DMS79 treated with DMSO at 0.1 percent for 48 hours (cell line): ENCODE measurements around the gene GRIN2D.
"Not testable (repeated sequence)": the region's sequence is repeated elsewhere in the genome, so short reads cannot be mapped to it uniquely, and the experiment has no call there.

Source experiments
- DNase-seq: peaks from one replicate; lab custom pipeline; 2025; lab: John Stamatoyannopoulos, UW

GRIN2D gene

DNA sequence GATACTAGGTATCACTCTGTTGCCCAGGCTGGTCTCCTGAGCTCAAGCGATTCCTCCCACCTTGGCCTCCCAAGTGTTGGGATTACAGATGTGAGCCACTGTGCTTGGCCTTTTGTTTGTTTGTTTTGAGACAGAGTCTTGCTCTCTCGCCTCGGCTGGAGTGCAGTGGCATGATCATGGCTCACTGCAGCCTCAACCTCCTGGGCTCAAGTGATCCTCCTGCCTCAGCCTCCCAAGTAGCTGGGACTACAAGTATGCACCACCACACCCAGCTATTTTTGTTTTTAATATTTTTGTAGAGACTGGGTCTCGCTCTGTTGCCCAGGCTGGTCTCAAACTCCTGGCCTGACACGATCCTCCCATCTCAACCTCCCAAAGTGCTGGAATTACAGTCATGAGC is 21.7 kb upstream of the GRIN2D start:
- DNase-seq = not testable (repeated sequence)

DNA sequence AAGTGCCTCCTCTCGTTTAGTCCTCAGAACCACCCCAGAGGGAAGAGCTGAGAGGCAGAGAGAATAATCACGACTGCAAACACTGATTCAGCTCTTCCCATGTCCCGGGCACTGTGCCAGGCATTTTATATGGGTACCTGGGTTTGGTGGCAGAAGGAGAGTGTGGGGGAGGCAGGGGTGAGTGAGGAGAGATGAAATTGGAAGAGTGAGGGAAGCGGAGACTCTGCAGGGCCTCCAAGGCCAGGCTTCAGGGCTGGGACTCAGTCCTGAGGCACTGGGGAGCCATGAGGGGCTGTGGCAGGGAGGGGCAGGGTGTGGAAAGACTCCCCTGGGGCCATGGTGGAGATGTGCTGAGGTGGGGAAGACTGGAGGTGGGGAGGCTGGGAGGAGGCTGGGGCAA is 20.6 kb upstream of the GRIN2D start:
- DNase-seq = peak; percentile 95

DNA sequence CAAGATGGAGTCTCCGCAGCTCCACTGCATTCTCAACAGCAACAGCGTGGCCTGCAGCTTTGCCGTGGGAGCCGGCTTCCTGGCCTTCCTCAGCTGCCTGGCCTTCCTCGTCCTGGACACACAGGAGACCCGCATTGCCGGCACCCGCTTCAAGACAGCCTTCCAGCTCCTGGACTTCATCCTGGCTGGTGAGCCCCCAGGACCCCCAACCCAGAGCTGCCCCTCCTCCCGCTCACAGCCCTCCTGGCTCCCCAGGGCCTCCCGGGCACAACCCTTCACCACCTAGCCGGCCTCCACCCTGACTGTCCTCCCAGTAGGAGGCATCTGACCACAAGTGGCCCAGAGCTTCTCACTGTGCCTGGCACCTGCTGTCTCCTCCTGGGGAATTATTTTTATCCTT is 19.9 kb upstream of the GRIN2D start:
- DNase-seq = no peak

DNA sequence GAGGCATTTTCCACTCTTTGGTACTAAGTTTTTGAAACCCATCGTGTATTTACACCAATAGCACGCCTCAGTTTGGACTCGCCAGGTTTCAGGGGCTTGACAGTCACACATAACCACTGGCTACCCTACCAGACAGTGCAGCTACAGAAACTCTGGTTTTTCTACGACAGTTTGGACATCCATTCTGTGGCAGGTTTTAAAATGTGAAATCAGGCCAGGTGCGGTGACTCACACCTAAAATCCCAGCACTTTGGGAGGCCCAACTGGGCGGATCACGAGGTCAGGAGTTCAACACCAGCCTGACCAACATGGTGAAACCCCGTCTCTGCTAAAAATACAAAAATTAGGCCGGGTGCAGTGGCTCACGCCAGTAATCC is 15.3 kb upstream of the GRIN2D start:
- DNase-seq = no peak

DNA sequence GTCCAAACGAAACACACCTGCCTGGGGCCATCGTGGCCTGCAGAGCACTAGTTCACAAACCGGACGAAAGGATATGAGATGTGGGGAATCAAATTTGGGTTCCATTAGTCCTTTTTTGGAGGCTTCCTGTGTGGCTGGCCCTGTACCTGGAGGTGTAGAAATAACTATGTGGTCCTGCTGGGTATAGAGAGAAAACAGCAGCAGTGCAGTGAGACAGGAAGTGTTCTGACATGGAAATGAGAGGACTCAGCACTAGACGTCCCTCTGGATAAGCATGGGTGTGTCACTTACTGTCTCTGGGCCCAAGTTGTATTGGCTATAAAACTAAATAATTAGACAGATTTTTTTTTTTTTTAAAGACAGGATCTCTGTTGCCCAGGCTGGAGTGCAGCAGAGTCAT is 14.4 kb upstream of the GRIN2D start:
- DNase-seq = no peak

DNA sequence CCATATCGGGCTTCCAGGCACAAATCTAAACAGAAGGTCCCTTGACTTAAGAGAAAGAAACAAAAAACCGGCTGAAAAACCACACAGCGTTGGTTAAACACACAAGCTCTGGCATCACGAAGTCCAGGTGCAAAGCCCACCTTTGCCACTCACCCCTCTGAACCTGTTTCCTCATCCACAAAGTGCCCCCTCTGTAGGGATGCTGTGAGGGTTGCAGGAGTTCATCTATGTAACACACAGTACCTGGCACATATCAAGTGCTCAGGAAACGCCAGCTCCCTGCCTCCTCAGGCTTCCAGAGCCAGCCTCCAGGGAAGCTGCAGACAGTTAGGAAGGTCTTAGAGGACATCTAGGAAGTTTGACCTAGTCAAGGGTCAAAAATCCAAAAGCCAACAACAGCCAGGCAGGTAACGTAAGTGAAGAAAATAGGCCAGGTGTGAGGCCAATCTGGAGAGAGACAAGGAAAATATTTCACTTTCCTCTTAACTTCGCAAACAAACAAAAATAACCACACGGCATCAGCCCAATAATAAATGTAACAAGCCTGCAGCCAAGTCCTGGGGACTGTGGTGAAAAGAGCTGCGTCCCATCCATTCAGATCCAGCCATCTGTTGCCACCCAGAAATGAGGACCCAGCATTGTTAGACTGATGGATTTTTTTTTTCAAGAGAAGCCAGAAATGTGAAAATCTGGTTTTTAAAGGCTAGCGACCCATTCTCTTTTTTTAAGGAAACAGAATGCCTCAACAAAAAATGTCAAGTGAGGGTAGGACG is 12.1 kb upstream of the GRIN2D start:
- no peak for DNase-seq

DNA sequence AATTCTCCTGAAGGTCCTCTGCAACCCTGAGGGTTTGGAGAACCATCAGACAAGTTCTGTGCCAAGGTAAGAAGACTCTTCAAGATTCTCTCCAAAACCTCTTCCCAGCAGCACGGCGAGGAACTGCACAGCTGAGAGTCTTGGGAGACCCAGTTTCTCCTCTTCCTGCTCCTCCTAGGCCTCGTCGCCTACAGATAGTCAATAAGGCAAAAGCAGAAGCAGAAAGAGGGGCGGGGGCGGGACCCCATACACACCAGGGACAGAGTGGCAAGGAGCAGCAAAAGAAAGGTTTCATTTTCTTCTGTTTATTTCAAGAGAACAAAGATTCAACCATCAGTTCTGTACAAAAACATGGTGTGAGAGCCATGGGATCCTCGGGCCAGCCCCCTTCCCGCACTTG is 11.2 kb upstream of the GRIN2D start:
- DNase-seq = no peak

DNA sequence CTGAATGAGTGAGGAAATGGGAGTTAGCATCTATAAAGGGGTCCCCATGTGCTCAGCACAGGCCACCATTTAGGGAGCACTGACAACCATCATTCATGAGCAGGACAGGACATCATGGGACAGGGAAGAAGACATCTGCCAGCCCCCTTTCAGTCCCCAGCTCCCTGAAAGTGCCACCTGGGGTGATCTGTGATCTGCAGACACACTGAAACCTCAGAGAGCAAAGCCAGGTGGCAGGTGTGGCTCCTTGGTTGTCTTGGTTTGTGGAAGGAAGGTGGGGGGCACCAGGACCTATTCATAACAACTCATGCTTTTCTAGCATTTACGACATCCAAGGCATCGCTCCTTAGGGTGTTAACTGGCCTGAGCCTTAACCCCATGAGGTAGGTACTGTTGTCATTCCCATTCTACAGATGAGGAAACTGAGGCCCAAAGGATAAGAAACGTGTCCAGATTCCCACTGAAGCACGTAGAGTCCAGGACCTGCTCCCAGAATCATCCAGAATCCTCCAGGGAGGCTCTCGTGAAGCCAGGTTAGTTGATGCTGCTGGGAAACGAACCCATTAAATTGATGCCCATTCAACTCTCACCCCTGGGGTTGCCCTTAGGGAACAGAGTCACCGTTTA is 7.9 kb upstream of the GRIN2D start:
- DNase-seq = no peak

DNA sequence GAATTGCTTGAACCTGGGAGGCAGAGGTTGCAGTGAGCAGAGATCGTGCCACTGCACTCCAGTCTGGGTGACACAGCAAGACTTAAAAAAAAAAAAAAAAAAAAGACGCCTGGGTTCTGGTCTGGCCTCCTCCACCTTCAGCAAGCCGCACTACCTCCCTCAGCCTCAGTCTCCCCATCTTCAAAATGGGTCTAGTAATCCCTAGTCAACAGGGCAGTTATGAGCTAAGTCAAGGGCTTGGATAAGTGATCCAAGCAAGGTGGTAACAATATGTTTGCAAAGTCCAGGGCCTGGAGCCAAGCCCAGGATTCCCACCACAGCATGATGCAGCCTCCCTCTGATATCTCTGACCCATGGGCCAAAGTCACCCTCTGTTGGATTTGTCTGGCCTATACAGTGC is 6.5 kb upstream of the GRIN2D start:
- DNase-seq = no peak

DNA sequence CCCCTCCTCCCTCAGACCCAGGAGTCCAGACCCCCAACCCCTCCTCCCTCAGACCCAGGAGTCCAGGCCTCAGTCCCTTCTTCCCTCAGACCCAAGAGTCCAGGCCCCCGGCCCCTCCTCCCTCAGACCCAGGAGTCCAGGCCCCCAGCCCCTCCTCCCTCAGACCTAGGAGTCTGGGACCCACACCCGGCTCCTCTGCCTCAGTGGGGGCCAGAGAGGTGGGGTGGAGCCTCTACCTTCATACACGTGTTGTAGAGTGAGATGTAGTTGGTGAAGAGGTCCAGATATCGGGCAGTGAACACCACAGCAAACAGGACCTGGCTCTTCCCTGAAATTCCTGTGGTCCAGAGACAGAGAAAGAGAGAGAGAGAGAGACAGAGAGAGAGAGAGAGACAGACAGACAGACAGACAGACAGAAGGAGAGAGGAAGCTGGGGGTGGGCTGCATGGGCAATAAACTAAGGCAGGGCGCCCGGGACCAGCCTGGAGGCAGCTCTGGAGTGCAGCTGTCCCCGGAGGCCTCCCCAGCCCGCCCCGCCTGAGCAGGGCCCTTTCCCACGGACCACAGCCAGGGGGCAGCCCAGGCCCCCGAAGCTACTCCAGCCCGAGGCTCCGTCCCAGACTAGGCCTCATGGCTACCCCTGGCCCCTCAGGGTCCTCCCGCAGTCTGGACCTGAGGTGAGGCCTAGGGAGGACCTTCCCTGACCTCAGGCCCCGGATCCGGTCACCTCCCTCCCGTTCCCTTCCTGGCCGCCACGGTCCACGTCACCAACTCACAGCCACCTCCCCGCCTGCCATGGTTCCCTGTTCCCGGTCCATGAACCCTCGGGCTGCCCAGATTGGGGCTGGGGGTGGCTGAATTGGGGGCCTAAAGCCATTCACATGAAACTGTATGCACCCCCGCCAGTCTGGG is 3.0 kb upstream of the GRIN2D start:
- DNase-seq = peak; percentile 43

DNA sequence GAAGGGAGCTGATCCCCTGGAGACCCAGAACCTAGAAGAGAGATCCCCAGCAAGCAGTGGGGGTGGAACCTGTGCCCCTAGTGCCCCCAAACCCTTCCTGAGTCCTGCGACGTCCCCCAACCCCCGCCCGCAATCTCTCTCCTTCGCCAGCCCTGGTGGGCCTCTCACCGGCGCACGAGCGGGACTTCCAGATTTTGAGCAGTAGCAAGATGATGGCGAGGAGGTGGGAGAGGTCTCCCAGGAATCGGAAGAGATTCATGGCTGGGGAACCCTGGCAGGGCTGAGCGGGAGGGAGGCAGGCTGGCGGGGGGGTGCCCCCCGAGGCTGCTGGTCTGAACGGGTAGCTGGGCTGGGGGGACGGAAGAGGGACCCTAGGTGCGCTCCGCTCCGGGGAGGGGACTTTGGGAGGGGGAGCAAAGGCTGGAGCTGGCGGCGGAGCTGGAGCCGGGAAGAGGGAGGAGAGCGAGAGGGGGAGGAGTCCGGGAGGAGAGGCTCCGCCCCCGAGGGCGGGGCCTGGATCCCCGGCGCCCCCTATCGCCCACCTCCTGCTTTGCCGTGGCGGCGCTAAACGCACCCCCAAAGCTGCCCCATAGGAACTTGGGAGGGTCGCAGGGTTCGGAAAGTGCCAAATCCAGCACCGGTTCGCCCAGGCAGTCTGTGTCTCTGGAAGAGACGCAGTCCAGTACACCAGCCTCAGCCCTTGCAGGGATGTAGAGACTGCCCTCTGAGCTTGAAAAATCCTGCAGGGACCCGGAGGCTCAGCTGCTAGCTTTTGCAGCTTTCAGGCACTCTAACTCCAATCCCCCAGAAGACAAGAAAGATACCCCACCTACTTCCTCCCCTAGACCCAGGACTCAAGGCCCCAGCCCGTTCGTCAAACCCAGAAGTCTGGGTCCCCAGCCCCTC is 2.1 kb upstream of the GRIN2D start, which contains the start of gene KDELR1:
KDELR1 (minus strand) TSS at position 452 of the 906 bp plus-strand sequence; CDS start at position 259, 193 bp downstream.
- peak; percentile 65 for DNase-seq

DNA sequence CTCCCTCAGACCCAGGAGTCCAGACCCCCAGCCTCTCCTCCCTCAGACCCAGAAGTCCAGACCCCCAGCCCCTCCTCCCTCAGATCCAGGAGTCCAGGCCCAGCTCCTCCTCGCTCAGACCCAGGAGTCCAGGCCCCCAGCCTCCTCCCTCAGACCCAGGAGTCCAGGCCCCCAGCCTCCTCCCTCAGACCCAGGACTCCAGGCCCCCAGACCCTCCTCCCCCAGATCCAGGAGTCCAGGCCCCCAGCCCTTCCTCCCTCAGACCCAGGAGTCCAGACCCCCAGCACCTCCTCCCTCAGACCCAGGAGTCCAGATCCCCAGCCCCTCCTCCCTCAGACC is 1.5 kb upstream of the GRIN2D start:
- DNase-seq = not testable (repeated sequence)

DNA sequence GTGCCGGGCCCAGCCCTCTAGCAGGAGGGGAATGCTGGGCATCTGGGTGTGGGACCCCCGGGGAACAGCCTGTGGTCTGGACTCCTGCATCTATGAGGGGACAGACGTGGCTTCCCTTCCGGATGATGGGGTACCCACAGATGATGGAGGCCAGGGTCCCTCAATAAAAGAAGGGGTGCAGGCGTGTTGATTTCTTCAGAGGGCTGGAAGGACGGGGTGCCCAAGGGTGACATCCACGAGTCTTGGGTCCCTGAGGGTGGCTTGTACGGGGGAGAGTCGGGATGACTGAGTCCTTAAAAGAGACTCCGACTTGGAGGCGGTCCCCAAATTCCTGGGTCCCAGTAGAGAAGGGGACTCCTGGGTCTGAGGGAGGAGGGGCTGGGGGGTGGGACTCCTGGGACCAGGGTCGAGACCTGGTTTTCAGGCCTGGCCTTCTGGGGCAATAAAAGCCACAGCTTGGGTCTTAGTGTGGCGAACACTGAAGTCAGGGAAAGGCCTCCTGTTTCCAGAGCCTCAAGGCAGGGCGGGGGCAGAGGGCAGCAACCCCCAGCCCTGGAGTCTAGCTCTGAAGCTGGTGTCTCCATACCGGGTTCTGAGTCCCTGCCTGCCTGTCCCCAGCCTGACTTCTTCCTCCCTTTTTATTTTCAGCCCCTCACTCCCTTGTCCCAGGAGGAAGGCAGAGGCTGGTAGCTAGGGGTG is 459 bp upstream of the GRIN2D start:
- no peak for DNase-seq

DNA sequence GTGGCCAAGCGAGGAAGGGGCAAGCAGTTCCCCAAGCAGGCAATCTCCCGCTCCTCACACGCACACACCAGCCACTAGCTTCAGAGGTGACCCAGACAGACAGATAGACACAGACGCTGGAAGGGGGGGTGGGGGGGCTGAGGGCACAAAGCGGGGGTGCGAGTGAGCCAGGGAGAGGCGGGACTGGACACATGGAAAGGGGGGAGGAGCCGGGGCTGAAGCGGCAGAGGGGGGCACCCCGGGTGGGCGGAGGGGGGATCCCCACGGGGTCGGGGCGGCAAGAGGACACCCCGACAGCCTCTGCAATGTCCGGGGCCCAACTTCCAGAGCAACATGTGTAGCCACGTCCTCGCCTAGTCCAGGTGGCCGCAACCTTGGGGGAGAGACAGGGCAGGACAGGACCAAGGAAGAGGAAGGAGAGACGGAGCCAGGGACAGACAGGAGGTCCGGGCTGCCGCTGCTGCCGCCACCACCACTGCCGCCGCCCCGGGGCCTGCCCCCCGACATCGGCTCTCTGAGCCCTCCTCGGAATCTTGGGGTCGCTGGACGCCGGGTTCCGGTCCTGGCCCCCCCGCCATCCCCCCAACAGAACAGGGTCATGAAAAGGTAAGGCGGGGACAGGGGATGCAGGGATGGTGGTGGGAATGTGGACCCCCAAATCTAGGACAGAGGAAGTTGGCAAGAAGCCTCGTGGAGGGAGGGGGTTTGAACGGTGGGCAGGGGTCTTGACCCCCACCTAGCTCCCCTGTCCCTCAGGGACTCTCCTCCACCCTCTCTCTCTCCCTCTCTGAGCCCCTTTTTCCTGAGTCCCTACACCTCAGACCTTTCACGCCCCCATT is 1.1 kb downstream of the GRIN2D start:
- DNase-seq = no peak

DNA sequence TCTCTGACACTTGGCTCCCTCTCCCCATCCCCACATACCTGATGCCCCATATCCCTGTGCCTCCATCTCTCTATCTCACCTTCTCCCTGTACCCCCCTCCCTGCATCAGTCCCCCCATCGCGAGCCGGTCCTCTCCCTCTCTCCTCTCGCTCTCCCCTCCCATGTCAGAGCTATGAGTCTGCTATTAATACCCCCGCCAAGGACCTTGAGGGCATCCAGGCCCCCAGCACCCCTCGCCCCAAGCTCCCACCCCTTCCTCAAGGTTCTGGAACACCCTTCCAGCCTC is 1.6 kb downstream of the GRIN2D start:
- DNase-seq = no peak

DNA sequence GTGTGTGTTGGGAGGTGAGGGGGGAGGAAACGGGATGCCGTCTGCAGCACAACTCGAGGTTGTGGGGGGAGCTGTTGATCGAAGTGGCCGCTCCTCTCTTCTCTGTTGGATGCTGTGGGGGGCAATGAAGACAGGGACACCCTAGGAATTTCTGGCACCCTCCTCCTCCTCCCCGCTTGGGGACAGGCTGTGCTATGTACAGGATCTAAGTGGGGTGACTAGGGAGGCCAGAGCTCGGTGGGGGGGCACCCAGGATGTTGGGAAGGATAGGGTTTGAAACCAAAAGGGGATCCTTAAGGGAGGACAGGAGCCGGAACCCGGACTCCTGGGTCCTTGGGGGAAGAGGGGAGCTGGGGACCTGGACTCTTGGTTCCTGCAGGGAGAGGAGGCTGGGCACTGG is 2.0 kb downstream of the GRIN2D start:
- DNase-seq = no peak

DNA sequence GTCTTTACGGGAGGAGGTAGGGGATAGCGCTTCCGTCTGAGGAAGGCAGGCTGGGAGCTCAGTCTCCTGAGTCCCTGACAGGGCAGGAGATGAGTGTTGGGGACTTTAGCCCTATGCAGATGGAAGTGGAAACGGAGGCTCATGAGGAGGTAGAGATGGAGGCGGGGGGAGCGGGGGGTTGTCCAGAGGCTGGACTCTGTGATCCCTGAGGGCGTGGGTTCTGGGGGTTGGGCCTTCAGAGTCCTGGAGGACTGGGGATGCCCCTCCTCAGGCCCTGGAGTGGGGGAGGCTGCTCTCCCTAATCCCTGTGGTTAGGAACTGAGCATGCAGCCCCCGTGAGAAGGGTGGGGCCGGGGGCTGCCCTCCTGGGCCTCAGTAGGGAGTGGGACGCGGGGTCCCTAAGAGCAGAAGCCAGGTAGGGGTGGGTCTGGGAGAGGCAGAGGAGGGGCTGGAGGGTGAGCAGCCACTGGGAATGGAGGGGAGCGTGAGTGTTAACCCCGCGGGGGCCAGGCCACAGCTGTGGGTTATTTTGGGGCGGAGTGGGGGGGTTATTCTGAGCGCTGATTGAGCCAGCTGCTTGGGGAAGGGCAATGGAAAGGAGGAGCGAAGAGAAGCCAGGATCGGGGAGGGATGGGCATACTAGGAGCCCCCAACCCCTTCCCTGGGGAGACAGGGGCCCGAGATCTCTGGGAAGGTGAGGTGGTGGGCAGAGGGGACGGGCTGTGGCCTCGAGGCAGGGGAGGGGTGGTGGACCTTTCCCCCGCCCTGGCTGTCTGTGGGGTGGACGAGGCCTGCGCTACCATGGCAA is 2.8 kb downstream of the GRIN2D start:
- DNase-seq = no peak

DNA sequence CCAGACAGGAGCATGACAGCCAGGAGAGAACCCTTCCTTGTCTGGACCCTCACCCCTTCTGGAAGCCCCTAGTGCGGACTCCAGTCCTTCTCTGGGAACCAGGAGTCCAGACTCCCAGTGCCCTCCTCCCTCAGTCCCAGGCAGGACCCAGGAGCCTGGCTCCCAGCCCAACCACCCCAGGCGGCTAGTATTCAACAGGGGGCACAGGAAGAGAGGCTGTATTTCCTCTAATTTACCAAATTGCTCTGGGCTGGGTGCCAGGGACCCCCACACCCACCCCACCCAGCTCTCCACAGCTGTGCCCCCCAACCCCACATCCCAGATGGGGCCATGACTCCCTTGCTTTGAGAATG is 3.3 kb downstream of the GRIN2D start:
- no peak for DNase-seq

DNA sequence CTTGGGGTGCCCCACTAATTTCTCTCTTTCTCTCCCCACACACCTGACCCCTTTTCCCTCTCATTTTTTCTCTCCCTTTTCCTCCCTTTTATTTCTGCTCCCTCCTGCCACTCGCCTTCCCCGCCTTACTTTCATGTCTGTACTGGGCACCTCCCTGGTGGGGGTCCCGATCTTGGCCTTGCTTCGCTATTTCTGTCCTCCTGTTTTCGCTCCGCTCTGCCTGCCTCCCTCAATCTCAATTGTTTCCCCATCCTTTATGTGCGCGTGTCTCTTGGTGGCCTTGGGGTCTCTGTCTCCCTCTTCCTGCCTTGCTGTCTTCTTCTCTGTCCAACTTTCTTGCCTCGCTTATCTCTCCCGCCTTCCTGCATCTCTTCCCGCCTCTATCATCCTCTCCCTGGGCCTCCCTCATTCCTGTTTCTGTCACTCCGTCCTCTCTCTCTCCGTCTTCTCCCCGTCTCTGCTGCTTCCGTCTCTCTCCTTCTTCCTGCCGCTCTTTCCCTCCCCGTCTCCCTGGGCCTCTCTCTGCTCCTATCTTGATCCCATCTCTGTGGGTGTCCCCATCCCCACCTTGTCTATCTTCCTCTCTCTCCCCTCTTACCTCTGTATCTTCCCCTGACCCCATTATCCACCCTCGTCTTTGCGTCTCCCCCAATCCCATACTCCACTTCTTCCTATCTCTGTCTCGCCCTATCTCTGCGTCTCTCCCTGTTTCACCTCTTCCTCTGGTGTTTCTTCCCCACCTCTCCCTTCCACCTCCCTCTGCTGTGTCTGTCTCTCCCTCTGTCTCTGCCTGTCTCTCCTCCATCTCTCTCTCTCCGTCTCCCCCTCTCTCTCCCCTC is 4.0 kb downstream of the GRIN2D start:
- DNase-seq = no peak
